ENCODE results near the gene BAZ1B. TPM values are rescaled to one million over a fixed set of nuclear protein-coding genes. Genes with fewer than 3 reads are reported as not detected.
"Not testable (repeated sequence)": the region's sequence is repeated elsewhere in the genome, so short reads cannot be mapped to it uniquely, and the experiment has no call there.

BAZ1B gene
- total RNA-seq, 2 experiments from 2014 or later, result 82.3 to 83.8 TPM

- H3K4me1 Mint-ChIP-seq (ENCODE audit: low read depth); H3K9me3 Mint-ChIP-seq; intact Hi-C loops (cut with micrococcal nuclease); H3K27me3 Mint-ChIP-seq; H3K27ac Mint-ChIP-seq; DNase-seq; POLR2A ChIA-PET; H3K4me3 Mint-ChIP-seq: not testable (repeated sequence)
- peaks cover 61% of the 10 kb centered on the region for H3K36me3 Mint-ChIP-seq
- CTCF ChIA-PET, result interaction anchor here (1.6 kb wide), 1 partner anchor 44 kb away, joined by 5 read pairs; no protein-coding TSS in a partner anchor
These were observed 26.6 kb downstream of the BAZ1B start for GRCh38 chr7:73495507-73495906.

GRCh38 chr7:73489976-73490375, 32.1 kb downstream of the BAZ1B start:
- intact Hi-C loops (cut with micrococcal nuclease), result no loop called here
- ChIA-PET CTCF (no interaction called here), POLR2A (no interaction called here)
- H3K27me3 Mint-ChIP-seq, result no peaks in the 10 kb centered on the region
- peaks cover 46% of the 10 kb centered on the region for H3K36me3 Mint-ChIP-seq
- H3K27ac Mint-ChIP-seq, result no peak overlapping the region
- DNase-seq, result no peak
- no peaks in the 10 kb centered on the region for H3K9me3 Mint-ChIP-seq
- no peak overlapping the region for H3K4me3 Mint-ChIP-seq
- peaks cover 6% of the 10 kb centered on the region for H3K4me1 Mint-ChIP-seq (ENCODE audit: low read depth)

- peaks cover 42% of the 10 kb centered on the region for H3K36me3 Mint-ChIP-seq
- H3K27me3 Mint-ChIP-seq, result no peaks in the 10 kb centered on the region
- peaks cover 5% of the 10 kb centered on the region for H3K4me1 Mint-ChIP-seq (ENCODE audit: low read depth)
- ChIA-PET POLR2A (no interaction called here), CTCF (interaction anchor here (1.2 to 2.1 kb wide), 3 partner anchors 31 to 181 kb away, joined by 3 to 5 read pairs (median 4); no protein-coding TSS in a partner anchor)
- no peak overlapping the region for H3K4me3 Mint-ChIP-seq
- intact Hi-C loops (cut with micrococcal nuclease), result no loop called here
- H3K27ac Mint-ChIP-seq, result no peak overlapping the region
- no peak for DNase-seq
- H3K9me3 Mint-ChIP-seq, result no peaks in the 10 kb centered on the region
These were observed 34.6 kb downstream of the BAZ1B start for GRCh38 chr7:73487486-73487885.

GRCh38 chr7:73483171-73483570, 38.9 kb downstream of the BAZ1B start:
- ChIA-PET POLR2A (no interaction called here), CTCF (no interaction called here)
- Mint-ChIP-seq H3K4me1 (ENCODE audit: low read depth) (peaks cover 8% of the 10 kb centered on the region), H3K27ac (no peak overlapping the region), H3K27me3 (no peaks in the 10 kb centered on the region), H3K9me3 (no peaks in the 10 kb centered on the region), H3K36me3 (peaks cover 50% of the 10 kb centered on the region), H3K4me3 (no peak overlapping the region)
- intact Hi-C loops (cut with micrococcal nuclease), result no loop called here
- DNase-seq, result no peak

GRCh38 chr7:73482746-73483145, 39.3 kb downstream of the BAZ1B start:
- ChIA-PET CTCF (no interaction called here), POLR2A (no interaction called here)
- H3K27me3 Mint-ChIP-seq, result no peaks in the 10 kb centered on the region
- H3K4me1 Mint-ChIP-seq (ENCODE audit: low read depth), result peaks cover 10% of the 10 kb centered on the region
- no peak for DNase-seq
- intact Hi-C loops (cut with micrococcal nuclease), result no loop called here
- H3K4me3 Mint-ChIP-seq, result no peak overlapping the region
- H3K36me3 Mint-ChIP-seq, result peaks cover 50% of the 10 kb centered on the region
- H3K9me3 Mint-ChIP-seq, result no peaks in the 10 kb centered on the region
- H3K27ac Mint-ChIP-seq, result no peak overlapping the region

GRCh38 chr7:73481521-73481920, 40.6 kb downstream of the BAZ1B start:
- H3K9me3 Mint-ChIP-seq; H3K4me3 Mint-ChIP-seq; H3K27ac Mint-ChIP-seq; DNase-seq; CTCF ChIA-PET; POLR2A ChIA-PET; intact Hi-C loops (cut with micrococcal nuclease); H3K27me3 Mint-ChIP-seq: not testable (repeated sequence)
- peaks cover 10% of the 10 kb centered on the region for H3K4me1 Mint-ChIP-seq (ENCODE audit: low read depth)
- H3K36me3 Mint-ChIP-seq, result peaks cover 50% of the 10 kb centered on the region

GRCh38 chr7:73478549-73478948, 43.5 kb downstream of the BAZ1B start:
- ChIA-PET CTCF (no interaction called here), POLR2A (no interaction called here)
- peaks cover 17% of the 10 kb centered on the region for H3K4me1 Mint-ChIP-seq (ENCODE audit: low read depth)
- no peak overlapping the region for H3K4me3 Mint-ChIP-seq
- H3K9me3 Mint-ChIP-seq, result no peaks in the 10 kb centered on the region
- intact Hi-C loops (cut with micrococcal nuclease), result loop anchor here (2.0 kb wide), 1 partner anchor 26 kb away; no protein-coding TSS in a partner anchor
- H3K27me3 Mint-ChIP-seq, result no peaks in the 10 kb centered on the region
- no peak for DNase-seq
- peaks cover 47% of the 10 kb centered on the region for H3K36me3 Mint-ChIP-seq
- H3K27ac Mint-ChIP-seq, result no peak overlapping the region

GRCh38 chr7:73477376-73477775, 44.7 kb downstream of the BAZ1B start:
- no peak overlapping the region for H3K4me3 Mint-ChIP-seq
- DNase-seq, result no peak
- no peaks in the 10 kb centered on the region for H3K9me3 Mint-ChIP-seq
- peaks cover 41% of the 10 kb centered on the region for H3K36me3 Mint-ChIP-seq
- no peaks in the 10 kb centered on the region for H3K27me3 Mint-ChIP-seq
- POLR2A ChIA-PET, result no interaction called here
- peaks cover 16% of the 10 kb centered on the region for H3K4me1 Mint-ChIP-seq (ENCODE audit: low read depth)
- intact Hi-C loops (cut with micrococcal nuclease), result no loop called here
- H3K27ac Mint-ChIP-seq, result no peak overlapping the region
- CTCF ChIA-PET, result interaction anchor here (2.3 kb wide), 1 partner anchor 26 kb away, joined by 10 read pairs; no protein-coding TSS in a partner anchor

GRCh38 chr7:73470208-73470607, 51.9 kb downstream of the BAZ1B start:
- CTCF ChIA-PET, result interaction anchor here (3.8 kb wide), 1 partner anchor 19 kb away, joined by 18 read pairs; no protein-coding TSS in a partner anchor
- Mint-ChIP-seq H3K9me3 (no peaks in the 10 kb centered on the region), H3K27ac (no peak overlapping the region), H3K27me3 (no peaks in the 10 kb centered on the region), H3K4me3 (no peak overlapping the region), H3K36me3 (peaks cover 24% of the 10 kb centered on the region), H3K4me1 (ENCODE audit: low read depth) (peaks cover 1% of the 10 kb centered on the region)
- intact Hi-C loops (cut with micrococcal nuclease), result no loop called here
- DNase-seq, result no peak
- POLR2A ChIA-PET, result interaction anchor here (0.6 kb wide), 1 partner anchor 36 kb away, joined by 3 read pairs; no protein-coding TSS in a partner anchor

GRCh38 chr7:73467046-73467445, 55.0 kb downstream of the BAZ1B start:
- not testable (repeated sequence) for H3K4me3 Mint-ChIP-seq
- peaks cover 45% of the 10 kb centered on the region for H3K36me3 Mint-ChIP-seq
- CTCF ChIA-PET, result interaction anchor here (3.8 kb wide), 1 partner anchor 16 kb away, joined by 18 read pairs; no protein-coding TSS in a partner anchor

GRCh38 chr7:73466112-73466511, 56.0 kb downstream of the BAZ1B start:
- intact Hi-C loops (cut with micrococcal nuclease), result no loop called here
- CTCF ChIA-PET, result interaction anchor here (1.5 kb wide), 1 partner anchor 15 kb away, joined by 8 read pairs; no protein-coding TSS in a partner anchor
- POLR2A ChIA-PET, result no interaction called here
- Mint-ChIP-seq H3K27ac (no peak overlapping the region), H3K4me3 (no peak overlapping the region), H3K36me3 (peaks cover 44% of the 10 kb centered on the region), H3K9me3 (no peaks in the 10 kb centered on the region), H3K4me1 (ENCODE audit: low read depth) (no peaks in the 10 kb centered on the region), H3K27me3 (no peaks in the 10 kb centered on the region)
- no peak for DNase-seq

More at GRCh38 chr7:73467046-73467445, 55.0 kb downstream of the BAZ1B start:
- H3K27me3 Mint-ChIP-seq; H3K27ac Mint-ChIP-seq; POLR2A ChIA-PET; H3K4me1 Mint-ChIP-seq (ENCODE audit: low read depth); intact Hi-C loops (cut with micrococcal nuclease); DNase-seq; H3K9me3 Mint-ChIP-seq: not testable (repeated sequence)

GRCh38 chr7:73463966-73464365, 58.1 kb downstream of the BAZ1B start:
- Mint-ChIP-seq H3K9me3 (no peaks in the 10 kb centered on the region), H3K4me1 (ENCODE audit: low read depth) (no peaks in the 10 kb centered on the region), H3K4me3 (no peak overlapping the region), H3K27ac (no peak overlapping the region), H3K36me3 (peaks cover 38% of the 10 kb centered on the region), H3K27me3 (no peaks in the 10 kb centered on the region)
- intact Hi-C loops (cut with micrococcal nuclease), result no loop called here
- no peak for DNase-seq
- CTCF ChIA-PET, result interaction anchor here (1.9 kb wide), 1 partner anchor 12 kb away, joined by 18 read pairs; no protein-coding TSS in a partner anchor
- POLR2A ChIA-PET, result no interaction called here

- ChIA-PET POLR2A (interaction anchor here (0.7 kb wide), 1 partner anchor 701 kb away, joined by 4 read pairs; no protein-coding TSS in a partner anchor), CTCF (interaction anchor here (1.9 kb wide), 1 partner anchor 11 kb away, joined by 18 read pairs; no protein-coding TSS in a partner anchor)
- Mint-ChIP-seq H3K27me3 (no peaks in the 10 kb centered on the region), H3K36me3 (peaks cover 36% of the 10 kb centered on the region), H3K27ac (no peak overlapping the region), H3K9me3 (no peaks in the 10 kb centered on the region), H3K4me3 (no peak overlapping the region), H3K4me1 (ENCODE audit: low read depth) (no peaks in the 10 kb centered on the region)
- DNase-seq, result no peak
- intact Hi-C loops (cut with micrococcal nuclease), result no loop called here
These were observed 58.8 kb downstream of the BAZ1B start for GRCh38 chr7:73463260-73463659.

All from activated CD4-positive, alpha-beta memory T cell treated with anti-CD3 and anti-CD28 coated beads for 36 hours (primary cell).